Smooth muscle cell (in vitro differentiated cells): ENCODE results near the gene C1orf21. TPM values are rescaled to one million over a fixed set of nuclear protein-coding genes. Genes with fewer than 3 reads are reported as not detected.

ENCODE experiments used
- DNase-seq: peaks from one replicate; lab custom pipeline; 2025; ENCODE audit not compliant: unreplicated experiment; lab: John Stamatoyannopoulos, UW
- H2AFZ ChIP-seq: fragments of 200-600 bp; sonication (generic); 2 replicates; pipeline ENCODE4 v1.6.0; 2016; ENCODE audit warnings: antibody characterized with exemption, low read depth, mild to moderate bottlenecking
- H3F3A ChIP-seq: fragments of 200-600 bp; sonication (generic); 2 replicates; pipeline ENCODE4 v1.6.0; 2017; ENCODE audit warnings: antibody characterized with exemption, low read depth
- H3K27ac ChIP-seq: fragments of 200-600 bp; sonication (generic); 2 replicates; pipeline ENCODE4 v1.5.1; 2016; ENCODE audit warnings: low read depth, mild to moderate bottlenecking
- H3K27me3 ChIP-seq: fragments of 200-600 bp; sonication (generic); 2 replicates; pipeline ENCODE4 v1.6.1; 2016; ENCODE audit warnings: low read depth, mild to moderate bottlenecking
- H3K36me3 ChIP-seq: fragments of 200-600 bp; sonication (generic); 2 replicates; pipeline ENCODE4 v1.5.1; 2016; ENCODE audit warnings: low read depth
- H3K4me1 ChIP-seq: fragments of 200-600 bp; sonication (generic); 2 replicates; pipeline ENCODE4 v1.5.1; 2016; ENCODE audit warnings: low read depth
- H3K4me2 ChIP-seq: fragments of 200-600 bp; sonication (generic); 2 replicates; pipeline ENCODE4 v1.6.0; 2016; ENCODE audit warnings: mild to moderate bottlenecking
- H3K4me3 ChIP-seq: fragments of 200-600 bp; sonication (generic); 2 replicates; pipeline ENCODE4 v1.5.1; 2016; ENCODE audit warnings: mild to moderate bottlenecking
- H3K79me2 ChIP-seq: fragments of 200-600 bp; sonication (generic); 2 replicates; pipeline ENCODE4 v1.6.0; 2016; ENCODE audit warnings: low read depth, mild to moderate bottlenecking
- H3K9ac ChIP-seq: fragments of 200-600 bp; sonication (generic); 2 replicates; pipeline ENCODE4 v1.6.0; 2016; ENCODE audit warnings: low read depth
- H3K9me3 ChIP-seq: fragments of 200-600 bp; sonication (generic); replicated peaks from 2 replicates; pipeline ENCODE4 v1.5.1; 2016; ENCODE audit warnings: low read depth
- H4K20me1 ChIP-seq: fragments of 200-600 bp; sonication (generic); 2 replicates; pipeline ENCODE4 v1.6.0; 2016; ENCODE audit warnings: low read depth
- WGBS: methylation state at CpG from one replicate; pipeline ENCODE4 v1.1.7; 2016; ENCODE audit warnings: low lambda C conversion rate; 5-methylcytosine and 5-hydroxymethylcytosine counted together
- polyA plus RNA-seq: library from polyadenylated mRNA; unstranded; fragments of >200 nt; fragmentation: Nextera tagmentation; extraction: Ambion mirVana; gene quantifications from 2 replicates; pipeline ENCODE4 v1.2.1, GENCODE V29; 2016
- total RNA-seq: library from RNA; depleted of rRNA; stranded (reverse); fragments of >200 nt; gene quantifications from 2 replicates; pipeline ENCODE4 v1.2.3, GENCODE V29; 2014
- TF ChIP-seq, protein P1 (sequence below): fragments of 200-600 bp; sonication (generic); IDR thresholded peaks from 2 replicates; pipeline ENCODE4 v1.5.1; 2017; ENCODE audit warnings: borderline replicate concordance, mild to moderate bottlenecking, antibody characterized with exemption; ENCODE audit not compliant: insufficient read depth, poor library complexity, severe bottlenecking

Gene C1orf21
- total and polyA plus RNA-seq, 2 experiments from 2014 or later: 24.2 to 39.4 TPM

DNA sequence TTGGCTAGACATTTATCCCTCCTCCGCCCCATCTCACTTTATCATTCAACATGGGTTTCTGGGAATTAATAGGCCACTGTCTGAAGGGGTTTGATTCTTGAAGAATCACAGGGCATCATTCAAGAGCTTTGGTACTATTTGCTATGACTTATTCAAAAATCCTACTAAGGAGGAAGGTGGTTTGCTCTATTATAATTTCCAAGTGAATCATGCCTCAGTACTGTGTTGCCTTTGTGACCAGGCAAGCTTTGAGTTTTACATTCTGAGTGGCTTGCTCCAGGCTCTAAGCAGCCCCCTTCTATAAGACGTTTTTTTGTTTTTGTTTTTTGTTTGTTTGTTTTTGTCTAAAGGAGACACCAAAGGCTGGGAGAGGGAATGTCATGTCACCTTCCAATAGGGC is 2.6 kb downstream of the C1orf21 start:
- peaks cover 51% of the 10 kb centered on the region for H3K79me2 ChIP-seq
- no peak for DNase-seq
- H4K20me1 ChIP-seq: peaks cover 33% of the 10 kb centered on the region
- H3K4me2 ChIP-seq: peak overlapping the region; percentile 97
- H2AFZ ChIP-seq: no peak overlapping the region
- H3K27me3 ChIP-seq: no peaks in the 10 kb centered on the region
- no peak overlapping the region for H3K9ac ChIP-seq
- H3K27ac ChIP-seq: no peak overlapping the region
- H3K4me3 ChIP-seq: peak overlapping the region; percentile 94
- H3K9me3 ChIP-seq: no peaks in the 10 kb centered on the region
- WGBS: 73% methylated on average over 2 of the region's 2 CpGs
- H3F3A ChIP-seq: peaks cover 4% of the 10 kb centered on the region
- H3K4me1 ChIP-seq: peaks cover 43% of the 10 kb centered on the region
- H3K36me3 ChIP-seq: no peaks in the 10 kb centered on the region
- TF ChIP-seq, protein P1, sequence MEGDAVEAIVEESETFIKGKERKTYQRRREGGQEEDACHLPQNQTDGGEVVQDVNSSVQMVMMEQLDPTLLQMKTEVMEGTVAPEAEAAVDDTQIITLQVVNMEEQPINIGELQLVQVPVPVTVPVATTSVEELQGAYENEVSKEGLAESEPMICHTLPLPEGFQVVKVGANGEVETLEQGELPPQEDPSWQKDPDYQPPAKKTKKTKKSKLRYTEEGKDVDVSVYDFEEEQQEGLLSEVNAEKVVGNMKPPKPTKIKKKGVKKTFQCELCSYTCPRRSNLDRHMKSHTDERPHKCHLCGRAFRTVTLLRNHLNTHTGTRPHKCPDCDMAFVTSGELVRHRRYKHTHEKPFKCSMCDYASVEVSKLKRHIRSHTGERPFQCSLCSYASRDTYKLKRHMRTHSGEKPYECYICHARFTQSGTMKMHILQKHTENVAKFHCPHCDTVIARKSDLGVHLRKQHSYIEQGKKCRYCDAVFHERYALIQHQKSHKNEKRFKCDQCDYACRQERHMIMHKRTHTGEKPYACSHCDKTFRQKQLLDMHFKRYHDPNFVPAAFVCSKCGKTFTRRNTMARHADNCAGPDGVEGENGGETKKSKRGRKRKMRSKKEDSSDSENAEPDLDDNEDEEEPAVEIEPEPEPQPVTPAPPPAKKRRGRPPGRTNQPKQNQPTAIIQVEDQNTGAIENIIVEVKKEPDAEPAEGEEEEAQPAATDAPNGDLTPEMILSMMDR: no peak

DNA sequence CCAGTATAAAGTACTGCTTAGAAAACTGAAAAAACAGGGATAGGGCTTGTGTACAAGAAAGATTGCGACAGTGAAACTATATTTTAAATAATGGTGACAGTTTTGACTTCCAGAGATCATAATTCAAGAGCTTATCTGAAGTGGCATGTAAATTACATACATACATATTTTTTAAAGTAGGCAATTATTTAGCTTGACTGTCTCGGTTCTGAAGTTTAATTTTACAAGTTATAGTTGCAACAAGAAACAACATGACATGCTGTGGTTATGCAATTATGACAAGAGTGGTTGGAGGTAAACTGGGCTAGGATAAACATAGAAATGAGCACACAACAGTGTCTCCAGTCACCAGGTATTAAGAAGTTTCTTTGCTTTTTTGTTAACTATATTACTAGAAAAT is 4.1 kb downstream of the C1orf21 start:
- Histone ChIP-seq H3K4me3 (no peak overlapping the region), H3K9ac (no peak overlapping the region), H3K4me2 (peak overlapping the region; percentile 9), H3K36me3 (no peaks in the 10 kb centered on the region), H2AFZ (no peak overlapping the region), H3K4me1 (peaks cover 42% of the 10 kb centered on the region), H3F3A (peaks cover 2% of the 10 kb centered on the region), H3K79me2 (peaks cover 65% of the 10 kb centered on the region), H4K20me1 (peaks cover 37% of the 10 kb centered on the region), H3K27me3 (no peaks in the 10 kb centered on the region), H3K9me3 (no peaks in the 10 kb centered on the region), H3K27ac (peak overlapping the region; percentile 22)
- no peak for DNase-seq
- TF ChIP-seq, protein P1: no peak
- WGBS: 68% methylated on average over 2 of the region's 2 CpGs

DNA sequence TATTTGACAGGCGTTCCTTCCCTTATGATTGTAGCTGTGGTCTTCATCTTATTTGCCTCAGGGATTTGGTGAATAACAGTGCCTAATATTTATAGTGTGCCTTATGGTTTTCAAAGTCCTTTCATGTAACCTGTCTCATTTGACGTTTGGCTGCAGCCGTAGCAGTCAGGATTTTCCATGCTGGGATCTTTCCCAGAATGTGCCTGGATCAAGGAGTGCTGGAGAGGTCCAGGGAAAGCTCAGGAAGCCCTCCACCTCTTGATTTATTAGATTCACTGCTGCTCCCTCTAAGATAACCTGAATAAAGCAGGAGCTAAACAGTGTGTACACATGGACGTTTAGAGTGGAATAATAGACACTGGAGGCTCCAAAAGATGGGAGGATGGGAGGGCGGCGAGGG is 5.2 kb downstream of the C1orf21 start:
- Histone ChIP-seq H3K9ac (no peak overlapping the region), H3K79me2 (peaks cover 77% of the 10 kb centered on the region), H3K27me3 (no peaks in the 10 kb centered on the region), H3F3A (no peaks in the 10 kb centered on the region), H3K4me3 (no peak overlapping the region), H3K4me1 (peaks cover 41% of the 10 kb centered on the region), H3K9me3 (no peaks in the 10 kb centered on the region), H4K20me1 (peaks cover 47% of the 10 kb centered on the region), H3K36me3 (no peaks in the 10 kb centered on the region), H2AFZ (no peak overlapping the region), H3K27ac (no peak overlapping the region), H3K4me2 (no peak overlapping the region)
- 86% methylated on average over 6 of the region's 6 CpGs for WGBS
- TF ChIP-seq, protein P1: no peak
- DNase-seq: no peak

DNA sequence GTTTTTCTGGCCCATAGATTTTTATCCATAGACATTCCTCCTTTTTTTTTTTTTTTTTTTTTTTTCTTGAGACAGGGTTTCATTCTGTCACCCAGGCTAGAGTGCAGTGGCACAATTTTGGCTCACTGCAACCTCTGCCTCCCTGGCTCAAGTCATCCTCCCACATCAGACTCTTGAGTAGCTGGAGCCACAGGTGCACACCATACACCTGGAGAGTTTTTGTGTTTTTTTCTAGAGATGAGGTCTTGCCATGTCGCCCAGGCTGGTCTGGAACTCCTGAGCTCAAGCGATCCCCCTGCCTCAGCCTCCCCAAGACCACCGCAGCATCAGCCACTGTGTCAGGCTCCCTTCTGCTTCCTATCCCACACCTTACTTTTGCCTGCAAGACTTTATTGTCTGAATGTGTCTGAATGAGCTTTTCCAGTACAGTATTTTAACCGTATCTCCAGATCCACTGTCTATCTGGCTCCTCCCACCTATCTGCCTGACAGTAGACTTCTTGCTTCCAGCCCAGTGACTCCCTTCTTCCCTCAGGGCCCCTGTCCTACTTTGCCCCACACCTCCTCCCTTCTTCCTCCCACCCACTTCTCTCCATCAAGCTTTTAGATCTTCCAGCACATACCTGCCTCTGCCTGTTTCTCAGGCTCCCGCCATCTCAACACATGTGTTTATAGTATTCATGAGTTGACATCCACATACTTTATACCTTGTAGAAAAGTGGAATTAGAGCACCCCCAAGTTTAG is 6.1 kb downstream of the C1orf21 start:
- H3K27me3 ChIP-seq: no peaks in the 10 kb centered on the region
- DNase-seq: no peak
- H3K9me3 ChIP-seq: no peaks in the 10 kb centered on the region
- peaks cover 55% of the 10 kb centered on the region for H4K20me1 ChIP-seq
- TF ChIP-seq, protein P1: no peak
- H3K4me1 ChIP-seq: peaks cover 41% of the 10 kb centered on the region
- no peaks in the 10 kb centered on the region for H3K36me3 ChIP-seq
- H3F3A ChIP-seq: no peaks in the 10 kb centered on the region
- no peak overlapping the region for H3K27ac ChIP-seq
- H2AFZ ChIP-seq: no peak overlapping the region
- peaks cover 86% of the 10 kb centered on the region for H3K79me2 ChIP-seq
- WGBS: 86% methylated on average over 5 of the region's 5 CpGs
- peak overlapping the region; percentile 32 for H3K4me2 ChIP-seq
- H3K9ac ChIP-seq: no peak overlapping the region
- no peak overlapping the region for H3K4me3 ChIP-seq
